Fibroblast of mammary gland (primary cell): ENCODE data around the gene THRAP3.
"Not testable (repeated sequence)": the region's sequence is repeated elsewhere in the genome, so short reads cannot be mapped to it uniquely, and the experiment has no call there.

Source experiments
- DNase-seq: peaks from one replicate; pipeline ENCODE4 v3.0.0-alpha.2; 2010; ENCODE audit warnings: low read depth
- H3K4me3 ChIP-seq: 2 replicates; pipeline ENCODE4 v1.5.1; 2011; ENCODE audit warnings: low read depth, mild to moderate bottlenecking, low read length, moderate library complexity; ENCODE audit not compliant: control insufficient read depth
- CTCF ChIP-seq: conservative IDR thresholded peaks from 2 replicates; pipeline ENCODE4 v1.5.1; 2011; ENCODE audit warnings: low read depth, low read length, inconsistent platforms; ENCODE audit not compliant: control insufficient read depth, insufficient read depth

The THRAP3 gene

GRCh38 chr1:36239941-36240637 is 15.8 kb downstream of the THRAP3 start:
- peak; percentile 44 for DNase-seq
- no peak overlapping the region for H3K4me3 ChIP-seq
- TF ChIP-seq CTCF, result no peak

DNA sequence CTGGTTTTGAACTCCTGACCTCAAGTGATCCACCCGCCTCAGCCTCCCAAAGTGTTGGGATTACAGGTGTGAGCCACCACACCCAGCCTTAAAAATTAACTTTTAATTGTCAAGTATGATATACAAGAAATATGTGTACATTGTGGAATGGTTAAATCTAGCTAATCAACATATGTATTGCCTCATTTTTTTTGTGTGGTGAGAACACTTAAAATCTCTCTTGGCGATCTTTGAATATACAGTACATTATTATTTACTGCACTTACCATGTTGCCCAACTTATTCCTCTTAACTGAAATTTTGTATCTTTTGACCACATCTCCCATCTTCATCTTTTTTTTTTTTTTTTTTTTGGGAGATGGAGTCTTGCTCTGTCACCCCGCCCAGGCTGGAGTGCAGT is 23.3 kb downstream of the THRAP3 start:
- DNase-seq, result no peak
- TF ChIP-seq CTCF, result no peak
- no peak overlapping the region for H3K4me3 ChIP-seq

- no peak overlapping the region for H3K4me3 ChIP-seq
- no peak for TF ChIP-seq CTCF
- DNase-seq, result peak; percentile 94
Observed at GRCh38 chr1:36248250-36248894, 24.1 kb downstream of the THRAP3 start.

DNA sequence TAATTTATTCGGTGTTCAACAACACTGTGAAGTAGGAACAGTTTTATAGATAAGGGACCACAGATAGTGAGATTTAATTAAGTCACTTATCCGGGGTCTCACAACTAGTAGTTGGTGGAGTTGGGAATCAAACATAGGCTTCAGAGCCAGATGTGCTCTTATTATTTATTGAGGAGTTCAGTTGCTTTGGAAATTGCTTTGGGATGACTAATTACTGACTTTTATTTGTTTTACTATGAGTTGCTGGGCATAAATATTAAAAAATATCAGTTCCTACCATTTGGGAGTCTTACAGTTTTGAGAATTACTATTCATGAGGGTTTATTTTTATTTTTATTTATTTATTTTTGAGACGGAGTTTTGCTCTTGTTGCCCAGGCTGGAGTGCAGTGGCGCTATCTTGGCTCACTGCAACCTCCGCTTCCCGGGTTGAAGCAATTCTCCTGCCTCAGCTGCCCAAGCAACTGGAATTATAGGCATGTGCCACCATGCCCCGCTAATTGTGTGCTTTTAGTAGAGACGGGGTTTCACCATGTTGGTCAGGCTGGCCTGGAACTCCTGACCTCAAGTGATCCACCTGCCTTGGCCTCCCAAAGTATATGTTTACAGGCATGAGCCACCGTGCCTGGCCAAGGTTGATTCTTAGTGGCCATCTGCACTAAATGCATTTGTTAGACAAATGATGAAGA is 27.7 kb downstream of the THRAP3 start:
- no peak for TF ChIP-seq CTCF
- DNase-seq, result peak; percentile 45
- no peak overlapping the region for H3K4me3 ChIP-seq

DNA sequence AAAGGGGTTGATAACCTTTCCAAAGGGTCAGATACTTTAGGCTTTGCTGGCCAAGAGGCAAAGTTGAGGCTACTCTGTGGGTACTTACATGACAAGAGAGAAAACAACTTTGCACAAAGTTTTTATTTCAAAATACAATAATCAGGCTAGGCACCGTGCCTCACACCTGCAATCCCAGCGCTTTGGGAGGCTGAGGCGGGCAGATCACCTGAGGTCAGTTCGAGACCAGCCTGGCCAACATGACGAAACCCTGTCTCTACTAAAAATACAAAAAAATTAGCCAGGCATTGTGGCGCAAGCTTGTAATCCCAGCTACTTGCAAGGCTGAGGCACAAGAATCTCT is 28.2 kb downstream of the THRAP3 start:
- not testable (repeated sequence) for H3K4me3 ChIP-seq, DNase-seq

GRCh38 chr1:36253161-36253862 is 29.1 kb downstream of the THRAP3 start:
- no peak for TF ChIP-seq CTCF
- DNase-seq, result peak; percentile 80
- no peak overlapping the region for H3K4me3 ChIP-seq
